AG10803 (cell line): ENCODE results near the gene WNT7B.

Experiments
- DNase-seq: peaks from one replicate; pipeline ENCODE4 v3.0.0; 2010; ENCODE audit warnings: low read depth
- H3K4me3 ChIP-seq: 2 replicates; pipeline ENCODE4 v1.5.1; 2011; ENCODE audit warnings: mild to moderate bottlenecking, low read length, control low read depth
- TF ChIP-seq, protein P1 (sequence below): conservative IDR thresholded peaks from 2 replicates; pipeline ENCODE4 v1.5.1; 2011; ENCODE audit warnings: mild to moderate bottlenecking, low read length, control low read depth, inconsistent platforms

The WNT7B gene

GRCh38 chr22:45878051-45878781 is 98.7 kb downstream of the WNT7B start:
- no peak overlapping the region for H3K4me3 ChIP-seq
- DNase-seq: no peak
- TF ChIP-seq, protein P1, sequence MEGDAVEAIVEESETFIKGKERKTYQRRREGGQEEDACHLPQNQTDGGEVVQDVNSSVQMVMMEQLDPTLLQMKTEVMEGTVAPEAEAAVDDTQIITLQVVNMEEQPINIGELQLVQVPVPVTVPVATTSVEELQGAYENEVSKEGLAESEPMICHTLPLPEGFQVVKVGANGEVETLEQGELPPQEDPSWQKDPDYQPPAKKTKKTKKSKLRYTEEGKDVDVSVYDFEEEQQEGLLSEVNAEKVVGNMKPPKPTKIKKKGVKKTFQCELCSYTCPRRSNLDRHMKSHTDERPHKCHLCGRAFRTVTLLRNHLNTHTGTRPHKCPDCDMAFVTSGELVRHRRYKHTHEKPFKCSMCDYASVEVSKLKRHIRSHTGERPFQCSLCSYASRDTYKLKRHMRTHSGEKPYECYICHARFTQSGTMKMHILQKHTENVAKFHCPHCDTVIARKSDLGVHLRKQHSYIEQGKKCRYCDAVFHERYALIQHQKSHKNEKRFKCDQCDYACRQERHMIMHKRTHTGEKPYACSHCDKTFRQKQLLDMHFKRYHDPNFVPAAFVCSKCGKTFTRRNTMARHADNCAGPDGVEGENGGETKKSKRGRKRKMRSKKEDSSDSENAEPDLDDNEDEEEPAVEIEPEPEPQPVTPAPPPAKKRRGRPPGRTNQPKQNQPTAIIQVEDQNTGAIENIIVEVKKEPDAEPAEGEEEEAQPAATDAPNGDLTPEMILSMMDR: no peak

GRCh38 chr22:45877651-45878050 is 99.3 kb downstream of the WNT7B start:
- DNase-seq: no peak
- H3K4me3 ChIP-seq: no peak overlapping the region
- TF ChIP-seq, protein P1: no peak

- H3K4me3 ChIP-seq: no peak overlapping the region
- TF ChIP-seq, protein P1: no peak
Observed at GRCh38 chr22:45877036-45877380, 100.0 kb downstream of the WNT7B start.

DNA sequence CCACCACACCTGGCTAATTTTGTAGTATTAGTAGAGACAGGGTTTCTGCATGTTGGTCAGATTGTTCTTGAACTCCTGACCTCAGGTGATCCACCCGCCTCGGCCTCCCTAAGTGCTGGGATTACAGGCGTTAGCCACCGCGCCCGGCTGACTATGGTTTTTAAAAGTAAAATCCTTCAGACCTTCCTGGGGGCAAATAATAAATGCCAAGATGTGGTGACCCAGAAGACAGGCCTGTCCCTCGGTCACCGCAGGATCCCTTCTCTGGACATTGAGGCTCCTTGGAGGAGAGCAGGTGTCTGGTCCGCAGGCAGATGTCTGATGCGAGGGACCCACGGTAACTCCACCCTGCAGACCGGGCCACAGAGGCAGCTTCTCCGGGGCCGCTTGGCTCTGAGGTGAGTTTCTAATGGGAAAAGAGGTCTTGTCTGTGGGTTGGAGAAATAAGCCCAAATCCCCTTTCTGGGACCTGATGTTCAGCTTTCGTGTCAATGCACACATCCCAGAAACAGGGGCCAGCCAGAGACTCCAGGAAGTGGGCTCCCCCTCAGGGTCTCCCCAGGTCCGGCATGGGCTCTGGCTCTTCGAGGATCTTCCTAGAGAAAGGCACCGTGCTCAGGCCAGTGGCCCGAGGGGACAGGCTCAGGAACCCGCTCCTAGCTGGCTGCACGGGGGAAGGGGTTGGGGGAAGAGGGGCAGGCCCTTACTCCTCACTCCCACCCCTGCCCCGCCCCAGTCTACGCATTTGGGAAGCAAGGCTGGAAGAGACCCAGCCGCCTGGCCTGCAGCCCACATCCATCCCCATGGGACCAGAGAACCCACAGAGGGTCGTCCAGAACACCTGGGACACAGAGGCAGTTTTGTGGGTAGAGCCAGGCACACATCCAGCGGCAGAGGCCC is 100.6 kb downstream of the WNT7B start:
- DNase-seq: no peak
- TF ChIP-seq, protein P1: no peak
- H3K4me3 ChIP-seq: no peak overlapping the region

More at GRCh38 chr22:45877036-45877380, 100.0 kb downstream of the WNT7B start:
- DNase-seq: no peak

DNA sequence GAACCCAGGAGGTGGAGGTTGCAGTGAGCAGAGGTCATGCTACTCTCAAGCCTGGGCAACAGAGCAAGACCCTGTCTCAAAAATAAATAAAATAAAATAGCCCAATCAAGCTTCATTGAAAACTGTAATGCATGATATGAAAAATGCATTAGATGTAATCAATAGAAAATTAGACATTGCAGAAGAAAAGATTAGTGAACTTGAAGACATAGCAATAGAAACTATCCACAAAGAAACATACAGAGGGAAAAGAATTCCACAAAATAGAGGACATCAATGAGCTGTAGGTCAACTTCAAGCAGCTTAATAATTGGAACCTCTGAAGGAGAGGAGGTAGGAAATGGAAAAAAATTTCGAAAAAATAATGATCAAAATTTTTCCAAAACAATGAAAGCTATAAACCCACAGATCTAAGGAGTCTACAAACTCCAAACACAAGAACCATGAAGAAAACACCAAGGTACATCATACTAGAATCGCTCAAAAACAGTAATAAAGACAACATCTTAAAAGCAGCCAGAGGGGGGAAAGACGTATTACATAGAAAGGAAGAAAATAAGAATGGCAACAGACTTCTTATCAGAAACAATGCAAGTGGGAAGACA is 104.2 kb downstream of the WNT7B start:
- no peak overlapping the region for H3K4me3 ChIP-seq
- TF ChIP-seq, protein P1: no peak
- DNase-seq: no peak

DNA sequence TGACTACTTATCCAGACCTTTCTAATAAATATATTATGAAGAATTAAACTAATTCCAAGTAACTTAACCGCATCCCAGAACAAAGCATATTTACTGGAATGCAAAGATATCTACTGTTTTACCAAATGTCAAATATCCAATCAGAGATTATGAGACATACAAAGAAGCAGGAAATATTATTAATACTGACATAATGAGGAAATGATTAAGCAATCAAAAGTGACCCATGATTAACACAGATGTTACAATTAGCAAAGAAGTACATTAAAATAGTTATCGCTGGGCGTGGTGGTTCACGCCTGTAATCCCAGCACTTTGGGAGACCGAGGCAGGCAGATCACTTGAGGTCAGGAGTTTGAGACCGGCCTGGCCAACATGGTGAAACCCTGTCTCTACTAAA is 105.2 kb downstream of the WNT7B start:
- no peak for DNase-seq
- no peak overlapping the region for H3K4me3 ChIP-seq
- TF ChIP-seq, protein P1: no peak
